HUDEP-2 (cell line): ENCODE measurements around the gene DCLK1.

ENCODE experiments used
- DNase-seq, 76 experiments: peaks; one replicate each; lab custom pipeline; 2025; ENCODE audit not compliant: unreplicated experiment in 76 of 76; lab: John Stamatoyannopoulos, UW

The DCLK1 gene

DNA sequence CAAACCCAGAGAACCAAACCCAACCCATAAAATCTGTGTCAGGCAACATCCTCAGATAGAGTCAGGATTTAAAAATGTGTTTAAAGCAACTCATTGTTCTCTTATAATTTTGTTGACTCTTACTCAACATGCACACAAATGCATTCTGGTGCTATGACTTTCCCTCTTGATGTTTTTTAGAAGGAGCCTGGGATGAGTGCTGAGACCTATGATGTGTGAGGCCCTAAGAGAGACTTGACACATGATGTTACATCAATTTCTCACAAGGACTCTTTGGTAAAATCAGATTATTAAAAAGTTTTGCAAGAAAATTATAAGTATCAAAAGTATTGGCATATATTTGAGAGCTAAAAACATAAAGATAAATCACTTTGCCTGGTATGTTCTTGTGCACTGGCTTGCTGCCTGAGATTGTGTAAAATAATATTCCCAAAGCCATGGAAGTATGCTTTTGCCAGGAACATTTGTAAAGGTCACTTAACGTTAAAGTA is 173.9 kb downstream of the DCLK1 start:
- no peak for DNase-seq

DNA sequence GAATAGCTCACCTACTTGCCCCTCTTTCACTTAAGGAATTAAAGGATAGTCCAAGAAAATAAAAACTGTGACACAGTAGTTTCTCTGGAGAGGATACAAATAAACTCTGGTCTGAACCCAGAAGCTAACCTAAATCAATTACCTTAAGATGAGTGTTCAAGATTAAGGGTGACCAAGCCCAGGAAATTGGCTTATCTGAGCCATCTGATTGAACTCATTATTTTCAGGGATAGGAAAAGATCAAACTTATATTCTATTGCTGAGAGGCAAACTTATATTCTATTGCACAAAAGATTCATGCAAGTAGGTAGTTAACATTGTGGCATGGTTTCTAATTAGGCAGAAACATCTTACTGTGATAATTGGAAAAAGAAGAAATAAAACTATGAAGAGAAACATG is 175.1 kb downstream of the DCLK1 start:
- DNase-seq, result no peak

DNA sequence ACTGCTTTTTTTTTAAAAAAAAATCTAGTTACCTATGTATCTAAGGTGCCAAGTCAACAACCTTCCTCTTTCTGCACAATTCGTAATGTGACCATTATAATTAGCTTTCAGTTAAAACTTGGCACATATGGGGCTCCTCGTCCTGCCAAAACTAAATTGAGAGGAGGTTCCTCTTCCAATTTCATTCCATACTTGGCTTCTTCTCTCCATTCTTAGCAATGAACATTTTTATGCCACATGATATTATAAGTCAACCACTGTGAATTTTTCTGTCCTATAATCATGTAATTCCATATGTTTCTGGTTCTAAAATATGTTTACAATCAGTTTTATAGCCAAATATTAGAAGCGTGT is 177.0 kb downstream of the DCLK1 start:
- no peak for DNase-seq

DNA sequence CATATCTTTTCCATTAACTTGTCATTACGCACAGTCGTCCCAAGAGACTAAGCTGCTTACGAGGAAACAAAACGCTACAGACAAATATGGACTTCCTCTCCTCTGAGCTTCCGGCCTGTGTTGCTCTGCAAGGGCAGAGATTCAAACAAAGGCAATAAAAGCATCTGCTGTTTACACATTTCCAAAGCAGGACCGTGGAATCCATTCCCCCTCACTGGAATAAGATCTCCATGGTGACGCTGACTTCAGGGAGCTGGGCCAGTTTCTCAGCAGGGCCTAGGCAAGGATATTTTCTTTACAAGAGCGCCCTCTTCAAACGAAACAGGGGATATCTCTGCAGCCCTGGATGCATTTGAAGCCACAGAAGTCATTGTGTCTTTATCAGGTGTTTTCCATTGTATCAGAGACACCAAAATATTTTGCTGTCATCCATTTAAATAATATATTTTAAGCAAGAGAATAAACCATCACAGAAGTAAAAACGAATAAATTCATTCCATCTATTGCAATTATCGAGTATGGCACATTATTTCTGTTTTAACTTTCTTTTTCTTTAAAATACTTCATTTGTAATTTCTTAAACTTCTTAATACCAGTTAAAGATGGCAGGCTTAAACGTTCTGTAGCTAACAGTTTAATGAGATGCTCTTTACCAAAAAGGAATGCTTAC is 177.5 kb downstream of the DCLK1 start:
- peak in 6 of 76 experiments; percentile 1 to 38 (median 6) for DNase-seq

DNA sequence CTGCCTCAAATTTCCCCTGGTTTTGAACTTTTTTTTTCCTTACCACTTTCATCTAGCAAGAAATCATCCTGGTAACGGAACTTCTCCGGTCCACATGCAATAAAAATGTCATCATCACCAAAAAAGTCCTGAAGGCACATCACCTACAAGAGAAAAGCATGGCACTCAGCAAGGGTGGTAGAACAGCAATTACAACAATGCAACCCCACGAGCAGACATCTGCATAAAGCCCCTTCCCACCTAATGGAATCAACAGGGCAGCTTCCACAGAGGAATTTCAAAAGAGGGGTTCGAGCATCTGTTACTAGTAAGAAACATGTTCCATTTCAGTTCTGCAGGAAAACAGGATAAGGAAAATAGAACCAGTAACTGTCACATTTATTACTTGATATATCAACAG is 183.9 kb downstream of the DCLK1 start:
- DNase-seq, result no peak

DNA sequence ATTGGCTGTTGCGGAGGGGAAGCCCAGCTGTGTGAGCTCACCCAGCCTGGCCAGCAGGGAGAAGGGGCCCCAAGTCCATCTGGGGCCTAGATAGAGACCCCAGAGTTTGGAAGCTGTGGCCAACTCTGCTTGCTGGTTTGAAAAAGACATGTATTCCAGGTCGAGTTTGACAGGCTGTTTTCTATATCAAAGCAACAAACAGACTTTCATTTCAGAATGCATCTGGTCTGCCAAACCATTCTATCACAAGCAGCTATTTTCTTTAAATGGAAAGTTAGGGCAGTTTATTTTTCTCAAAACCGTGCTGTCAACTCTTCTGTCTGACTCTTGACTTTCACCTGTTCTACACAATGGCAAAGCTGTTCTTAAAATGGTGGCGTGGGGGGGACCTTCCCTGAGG is 185.8 kb downstream of the DCLK1 start:
- DNase-seq, result no peak

DNA sequence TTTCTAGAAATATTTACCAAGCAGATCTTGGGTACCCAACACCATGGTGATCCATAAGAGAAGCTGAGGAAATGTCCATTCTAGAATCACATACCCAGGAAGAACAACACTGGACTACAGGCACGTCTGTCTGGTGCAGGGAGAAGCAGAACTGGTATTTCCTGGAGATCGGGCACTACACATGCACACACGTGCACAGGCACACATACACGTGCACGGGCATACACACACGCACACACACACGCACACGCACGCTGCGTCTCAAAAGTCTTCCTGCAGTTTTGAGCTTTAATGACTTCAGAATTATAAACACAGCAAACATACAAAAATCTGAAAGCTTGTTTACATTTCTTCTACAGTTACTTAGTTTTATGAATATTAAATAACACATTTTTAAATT is 189.8 kb downstream of the DCLK1 start:
- DNase-seq, result no peak

DNA sequence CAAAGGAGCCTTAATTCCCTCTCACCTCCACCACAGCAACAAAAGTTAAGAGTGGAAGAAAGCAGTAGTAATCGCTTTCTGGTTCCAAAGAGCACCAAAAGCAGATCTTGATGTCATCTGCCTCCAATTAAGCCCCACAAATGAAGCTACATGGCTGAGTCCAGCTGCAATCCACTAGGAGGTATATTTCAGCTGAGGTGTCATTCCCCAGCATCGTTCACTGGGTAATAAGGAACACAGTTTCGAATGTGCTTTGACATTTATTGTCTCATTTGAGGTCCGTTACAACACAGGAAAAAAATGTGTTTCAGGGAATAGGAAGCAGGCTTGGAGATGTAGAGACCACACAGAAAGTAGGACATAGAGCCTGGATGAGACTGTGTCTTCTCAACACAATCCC is 190.4 kb downstream of the DCLK1 start:
- no peak for DNase-seq

DNA sequence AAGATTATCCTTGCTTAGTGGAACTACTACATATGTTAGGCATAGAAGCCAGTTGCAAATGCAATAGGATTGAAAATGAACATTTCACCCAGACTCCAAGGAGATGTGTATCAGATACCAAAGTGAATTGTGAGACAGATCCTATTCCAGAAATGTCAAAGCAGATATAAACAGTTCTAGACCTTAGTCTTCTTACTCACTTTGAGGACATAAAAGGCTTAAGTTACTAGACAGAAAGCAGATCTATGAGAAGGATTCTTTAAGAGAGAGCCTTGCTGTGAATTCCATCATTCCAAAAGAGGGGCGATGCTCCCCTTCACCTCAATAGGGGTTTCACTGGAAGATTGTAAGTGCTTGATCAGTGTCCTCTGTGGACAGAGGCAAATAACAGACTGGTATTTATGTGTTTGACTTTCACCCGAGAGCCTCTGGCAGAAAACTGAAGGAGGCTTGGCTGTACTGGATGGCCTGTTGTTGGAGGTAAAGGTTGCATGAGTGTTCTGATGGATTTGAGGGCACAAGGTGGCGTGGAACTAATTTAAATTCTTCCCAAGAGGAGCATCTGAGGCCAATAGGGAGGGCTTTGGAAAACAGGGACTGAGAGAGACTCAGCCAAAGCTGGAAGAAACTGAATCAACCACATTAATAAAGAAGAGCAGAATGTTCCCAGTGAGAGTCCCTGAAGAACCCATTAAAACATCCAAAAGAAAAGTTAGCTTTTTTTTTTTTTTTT is 194.8 kb downstream of the DCLK1 start:
- no peak for DNase-seq

DNA sequence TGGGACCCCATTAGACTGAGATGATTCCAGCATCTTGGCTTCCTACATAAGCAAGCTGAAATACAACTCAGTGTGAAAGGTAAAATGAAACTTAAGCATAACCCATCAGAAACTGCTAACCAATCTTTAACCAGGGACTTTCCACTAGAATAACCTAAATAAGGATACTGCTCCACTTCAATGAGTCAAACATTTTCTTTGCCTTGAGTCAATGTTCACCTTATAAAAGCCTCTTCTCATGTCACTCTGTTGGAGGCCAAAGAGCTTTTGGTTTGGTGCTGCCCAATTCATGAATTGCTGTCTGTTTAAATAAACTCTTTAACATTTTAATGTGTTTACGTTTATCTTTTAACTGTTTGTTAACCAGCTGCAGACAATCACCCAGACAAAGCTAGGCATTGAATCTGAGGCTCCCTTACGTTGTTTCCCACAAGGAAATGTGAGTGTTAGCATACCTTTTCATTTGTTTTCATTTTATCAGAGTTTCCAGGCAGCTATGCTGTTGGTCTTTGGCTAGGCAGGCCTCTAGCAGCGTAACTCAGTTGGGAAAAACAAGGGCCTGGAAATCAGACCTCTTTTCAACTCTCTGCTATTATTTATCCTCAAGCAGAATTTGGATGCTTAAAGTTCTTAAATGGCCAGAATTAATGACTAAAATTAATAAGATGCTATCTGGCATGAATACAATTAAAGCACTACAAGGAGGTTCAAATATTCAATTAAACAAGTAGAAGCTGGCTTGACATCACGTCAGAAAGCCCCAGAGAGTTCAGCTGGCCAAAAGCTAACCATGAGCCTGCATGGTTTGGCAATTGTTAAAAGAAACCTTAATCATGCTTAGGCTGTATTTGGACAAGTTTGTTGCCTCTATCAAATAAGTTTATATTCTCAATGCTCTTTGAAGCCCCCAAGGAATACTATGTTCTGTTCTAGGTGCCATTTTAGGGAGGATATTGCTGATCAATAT is 200.2 kb downstream of the DCLK1 start:
- DNase-seq, result no peak

DNA sequence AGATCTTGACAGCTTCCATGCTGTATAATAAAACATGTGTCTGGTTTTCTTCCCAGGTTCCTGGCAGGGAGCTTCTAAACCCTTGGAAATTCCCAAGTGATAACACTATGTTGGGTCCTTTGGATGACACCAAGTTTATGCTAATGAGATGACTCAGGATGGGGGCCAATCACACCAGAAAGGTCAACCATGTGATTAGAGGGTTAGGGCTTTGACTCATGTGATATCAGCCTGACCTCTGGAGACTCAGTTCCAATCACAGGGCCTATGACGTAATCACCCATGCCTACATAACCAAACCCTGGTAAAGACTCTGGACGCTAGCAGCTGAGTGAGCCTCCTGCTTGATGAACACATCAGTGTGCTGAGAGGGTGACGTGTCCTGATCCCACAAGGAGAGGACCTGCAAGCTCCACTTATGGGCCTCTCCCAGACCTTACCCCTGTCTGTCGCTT is 203.6 kb downstream of the DCLK1 start:
- no peak for DNase-seq

DNA sequence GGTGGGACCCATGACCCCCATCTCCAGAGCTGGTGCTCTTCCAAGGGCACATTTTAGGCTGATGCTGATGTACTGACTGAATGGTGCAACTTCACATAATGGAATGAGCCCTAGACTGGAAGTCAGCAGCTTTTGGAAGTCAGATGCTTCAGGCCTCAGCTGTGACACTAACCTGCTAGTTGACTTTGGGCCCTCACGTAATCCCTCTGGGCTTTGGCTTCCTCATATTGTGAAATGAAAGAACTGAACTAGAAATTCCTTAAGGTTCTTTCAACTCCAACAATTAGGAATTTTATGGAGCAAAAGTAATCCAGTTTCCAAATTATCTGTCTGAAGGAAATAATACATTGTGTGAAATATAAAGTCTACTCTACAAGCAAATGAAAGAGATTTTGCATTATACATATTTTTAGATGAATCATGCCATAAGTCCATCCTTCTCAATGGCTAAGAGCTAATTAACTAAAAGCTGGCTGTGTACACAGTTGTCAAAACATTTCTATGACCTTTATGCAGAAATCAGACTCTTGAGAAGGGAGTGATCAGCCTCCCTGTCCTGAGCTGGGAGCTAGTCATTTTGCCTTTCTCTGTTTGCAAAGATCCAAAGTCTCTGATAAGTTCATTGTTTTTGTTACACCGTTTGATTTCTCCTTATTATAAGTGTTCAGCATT is 204.2 kb downstream of the DCLK1 start:
- DNase-seq, result no peak

DNA sequence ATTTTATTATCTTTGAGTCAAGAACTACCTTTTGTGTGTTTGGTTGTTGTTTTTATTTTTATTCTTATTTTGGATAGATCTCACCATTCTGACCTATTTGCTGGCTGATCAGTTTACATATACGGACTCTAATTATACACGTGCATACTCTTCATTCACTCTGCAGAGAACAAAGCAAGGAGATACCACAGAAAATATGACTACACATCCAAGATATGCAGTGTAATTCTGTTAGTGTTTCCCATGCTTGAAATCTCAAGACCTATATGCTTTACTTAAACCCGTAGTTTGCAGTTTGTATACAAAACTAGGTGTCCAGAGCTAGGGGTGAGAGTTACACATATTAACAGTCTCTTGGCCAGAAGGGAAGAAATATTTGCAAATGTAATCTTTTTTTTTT is 205.5 kb downstream of the DCLK1 start:
- DNase-seq, result no peak

DNA sequence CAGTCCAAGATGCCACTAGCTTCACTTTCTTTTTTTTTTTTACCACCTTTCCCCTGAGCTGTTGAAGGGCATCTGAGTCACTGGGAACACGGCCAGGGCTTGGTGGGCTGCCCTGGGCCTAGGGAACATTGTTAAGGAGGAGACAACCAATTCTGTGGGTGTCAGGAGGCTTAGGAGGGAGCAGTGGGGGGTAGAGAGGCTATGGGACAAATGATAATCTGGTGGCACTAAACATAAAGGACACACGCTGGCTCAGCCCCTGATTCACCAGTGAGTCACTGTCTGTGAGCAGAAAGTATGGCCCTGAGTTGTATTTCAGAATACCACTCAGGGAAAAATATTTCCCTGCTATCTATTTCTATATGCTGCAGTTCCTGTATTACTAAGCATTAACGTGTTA is 207.8 kb downstream of the DCLK1 start:
- peak in 1 of 76 experiments; percentile 2 for DNase-seq

DNA sequence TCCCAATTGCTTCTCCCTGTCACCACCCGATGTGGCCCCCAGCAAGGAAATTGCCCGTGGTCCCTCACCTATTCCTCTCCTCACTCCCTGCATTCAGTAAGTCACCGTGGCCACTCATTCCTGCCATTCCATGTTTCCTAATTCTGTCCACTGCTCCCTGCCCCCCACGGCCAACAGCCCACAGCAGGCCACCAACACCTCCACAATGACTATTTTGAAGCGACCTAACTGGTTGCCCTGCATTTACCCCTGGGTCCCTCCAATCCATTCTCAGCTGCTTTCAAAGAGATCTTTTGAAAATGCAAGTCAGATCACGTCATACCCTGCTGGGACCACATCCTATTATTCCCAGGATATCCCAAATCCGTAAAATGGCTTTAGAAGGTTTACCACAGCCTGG is 210.4 kb downstream of the DCLK1 start:
- DNase-seq, result no peak

DNA sequence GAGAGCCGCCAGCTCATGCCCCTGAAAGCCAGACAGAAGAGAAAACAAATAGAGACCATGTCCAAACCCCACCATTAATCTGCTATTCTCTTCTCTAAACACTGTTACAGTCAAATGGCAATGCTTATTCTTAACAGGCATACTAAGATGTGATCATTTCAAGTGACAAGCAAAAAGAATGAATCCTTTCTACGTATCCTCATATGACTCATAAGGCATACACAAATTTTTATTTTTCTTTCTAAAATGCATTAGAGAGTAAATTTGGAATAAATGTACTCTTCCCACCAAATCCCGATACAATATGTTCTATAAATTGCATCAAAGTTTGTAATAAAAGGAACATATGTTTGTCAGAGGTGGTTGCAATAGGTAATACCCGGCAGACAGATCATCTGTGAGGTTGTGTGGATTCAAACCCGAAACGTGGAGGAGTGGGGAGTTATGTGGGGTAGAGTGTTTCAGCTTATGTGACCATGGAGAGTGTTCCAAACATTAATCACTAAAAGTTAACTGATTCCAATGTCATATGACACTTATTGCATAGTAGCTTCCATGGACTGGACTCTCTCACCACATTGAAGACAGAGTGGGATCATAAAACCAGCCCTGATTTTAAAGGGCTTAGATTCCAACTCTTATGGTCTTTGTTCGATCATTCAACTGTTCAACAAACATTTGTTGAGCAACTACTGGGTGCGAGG is 213.1 kb downstream of the DCLK1 start:
- no peak for DNase-seq

DNA sequence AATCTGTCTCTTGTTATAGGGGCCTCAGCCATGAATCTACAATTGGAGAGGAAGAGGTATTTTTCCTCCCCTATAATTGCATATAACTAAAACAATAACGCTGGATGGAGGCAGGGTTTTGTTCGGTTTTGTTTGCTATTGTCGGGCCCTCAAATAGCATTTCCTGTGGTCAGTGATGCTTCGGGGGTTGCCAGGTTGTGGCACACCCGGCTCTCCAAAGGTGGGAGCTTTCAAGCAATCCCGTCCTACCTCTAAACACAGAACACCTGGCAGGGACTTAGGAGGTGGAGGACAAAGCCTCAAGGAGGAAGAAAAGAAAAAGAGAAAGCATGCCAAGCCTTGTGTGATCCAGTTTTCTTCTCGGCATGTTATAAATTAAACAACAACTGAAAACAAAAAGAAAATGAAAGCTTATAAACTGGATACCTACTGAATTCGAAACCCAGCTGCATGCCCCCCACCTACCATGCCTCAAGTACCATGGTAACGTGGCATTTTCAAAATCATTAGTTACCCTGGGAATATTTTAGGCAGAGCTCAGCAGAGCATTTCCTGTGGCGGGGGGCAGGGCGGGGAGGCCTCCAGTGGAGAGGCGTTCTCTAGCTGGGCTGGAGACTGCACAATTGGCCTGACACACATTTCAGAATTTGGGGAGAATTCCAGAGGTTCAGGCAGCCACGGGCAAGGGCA is 213.8 kb downstream of the DCLK1 start:
- no peak for DNase-seq

DNA sequence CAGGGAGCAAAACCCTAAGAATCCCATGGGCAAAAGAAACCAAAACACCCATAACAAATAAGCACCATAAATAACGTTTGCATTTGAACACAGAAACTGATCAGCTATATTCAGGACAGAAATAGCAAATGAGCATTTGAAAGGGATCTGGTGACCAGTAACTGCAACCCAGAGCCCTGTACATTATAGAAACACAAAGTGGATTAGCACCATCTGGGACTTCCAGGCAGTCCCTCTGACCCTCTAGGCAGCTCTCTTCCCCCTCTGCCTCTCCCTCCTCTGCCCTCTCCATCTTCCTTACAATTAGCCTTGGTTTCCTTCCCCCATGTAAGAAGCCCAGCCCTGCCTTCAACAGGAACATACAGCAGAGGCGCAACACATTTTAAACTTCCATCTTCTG is 215.0 kb downstream of the DCLK1 start:
- no peak for DNase-seq

DNA sequence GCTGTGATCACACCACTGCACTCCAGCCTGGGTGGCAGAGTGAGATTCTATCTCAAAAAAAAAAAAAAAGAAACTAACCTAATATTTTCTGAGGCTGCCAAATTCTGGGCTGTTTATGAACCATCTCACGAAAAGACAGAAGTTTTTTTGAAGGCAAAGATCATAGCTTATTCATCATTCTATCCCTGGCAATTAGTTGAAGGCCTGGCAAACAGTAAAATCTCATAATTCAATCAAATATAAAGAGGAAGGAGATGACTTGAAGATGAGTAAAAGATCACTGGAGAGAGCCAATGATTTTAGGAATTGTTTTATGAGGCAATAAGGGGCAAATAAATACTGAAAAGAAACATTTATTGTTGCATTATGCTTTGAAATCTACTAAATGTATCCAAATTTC is 216.5 kb downstream of the DCLK1 start:
- no peak for DNase-seq

DNA sequence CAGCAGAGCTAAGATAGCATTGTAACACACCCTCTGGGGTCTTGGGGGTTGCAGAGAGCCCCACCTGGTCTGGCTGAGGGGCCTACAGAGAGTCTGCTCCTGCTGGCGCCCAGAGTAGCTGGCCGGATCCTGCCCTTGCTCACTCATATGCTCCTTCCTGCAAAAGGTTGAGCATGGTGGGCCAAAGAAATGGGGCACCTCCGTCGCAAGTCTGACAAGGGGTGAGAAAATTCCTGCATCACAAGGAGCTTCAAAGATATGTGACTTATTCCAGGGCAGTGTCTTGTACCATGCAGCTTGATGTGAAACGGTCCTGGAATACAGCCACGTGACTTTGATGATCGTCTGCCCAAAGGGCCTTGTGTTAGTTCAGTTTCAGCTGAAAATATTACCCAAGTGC is 218.3 kb downstream of the DCLK1 start:
- no peak for DNase-seq
